Activated CD8-positive, alpha-beta memory T cell treated with anti-CD3 and anti-CD28 coated beads, Interleukin-2, amount 50 U/mL, for 1 hour (primary cell): ENCODE data around the gene SORCS2.

ENCODE experiments used
- DNase-seq: peaks from one replicate; pipeline ENCODE4 v3.0.0-alpha.2; 2020; ENCODE audit errors: extremely low read depth

Gene SORCS2

DNA sequence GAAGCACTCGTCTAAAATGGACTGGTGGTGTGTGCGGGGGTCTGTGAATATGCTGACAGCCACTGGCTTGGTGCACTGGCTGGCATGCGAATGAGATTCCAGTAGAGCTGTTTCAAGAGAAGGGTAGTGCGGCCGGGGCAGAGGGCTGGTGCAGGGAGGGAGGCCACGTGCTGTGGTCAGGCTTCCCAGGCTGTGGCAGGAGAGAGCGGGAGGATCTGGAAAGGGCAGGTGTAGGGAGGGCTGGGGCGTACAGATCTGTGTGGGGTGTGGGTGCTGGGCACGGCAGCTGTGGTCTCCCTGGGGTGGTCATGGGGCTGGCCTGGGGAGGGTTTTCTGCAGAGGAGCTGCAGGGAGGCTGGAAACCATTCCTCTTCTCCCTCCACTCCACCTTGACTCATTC is 30.2 kb downstream of the SORCS2 start:
- DNase-seq, result no peak

DNA sequence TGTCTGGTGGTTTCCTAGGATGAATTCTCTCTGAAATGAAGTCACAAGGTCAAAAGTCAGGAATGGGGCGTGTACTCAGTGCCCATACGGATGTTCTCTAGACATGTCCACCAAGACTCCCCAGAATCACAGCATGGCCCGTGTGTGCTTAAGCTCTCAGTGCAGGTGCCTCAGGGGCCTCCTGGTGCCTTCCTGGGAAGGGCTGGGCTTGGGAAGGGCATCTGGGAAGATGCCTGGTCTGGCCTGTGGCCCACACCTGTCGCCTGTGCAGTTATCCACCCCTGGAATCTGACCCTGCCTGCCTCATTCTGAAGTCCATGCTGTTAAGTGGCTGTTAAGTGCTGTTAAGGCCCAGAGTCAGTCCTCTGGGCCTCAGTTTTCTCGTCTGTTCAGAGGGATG is 31.2 kb downstream of the SORCS2 start:
- DNase-seq, result no peak

DNA sequence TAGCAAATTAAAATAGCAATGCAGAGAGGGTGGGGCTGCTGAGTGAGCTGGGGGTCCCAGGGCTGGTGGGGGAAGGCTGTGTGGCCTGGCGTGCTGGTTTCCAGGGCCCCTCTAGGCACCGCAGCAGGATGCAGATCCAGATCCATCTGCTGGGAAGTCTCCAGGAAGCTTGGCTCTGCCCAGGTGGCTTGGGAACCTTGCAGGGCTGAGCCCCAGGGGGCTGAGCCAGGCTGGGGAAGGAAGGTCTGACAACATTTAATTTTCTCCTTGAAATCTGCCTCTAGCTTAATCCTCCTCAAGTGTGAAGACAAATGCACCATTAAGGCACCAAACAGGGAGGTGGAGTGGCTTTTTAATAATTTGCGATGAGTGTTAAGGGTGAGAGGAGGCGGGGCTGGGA is 31.7 kb downstream of the SORCS2 start:
- DNase-seq, result no peak

DNA sequence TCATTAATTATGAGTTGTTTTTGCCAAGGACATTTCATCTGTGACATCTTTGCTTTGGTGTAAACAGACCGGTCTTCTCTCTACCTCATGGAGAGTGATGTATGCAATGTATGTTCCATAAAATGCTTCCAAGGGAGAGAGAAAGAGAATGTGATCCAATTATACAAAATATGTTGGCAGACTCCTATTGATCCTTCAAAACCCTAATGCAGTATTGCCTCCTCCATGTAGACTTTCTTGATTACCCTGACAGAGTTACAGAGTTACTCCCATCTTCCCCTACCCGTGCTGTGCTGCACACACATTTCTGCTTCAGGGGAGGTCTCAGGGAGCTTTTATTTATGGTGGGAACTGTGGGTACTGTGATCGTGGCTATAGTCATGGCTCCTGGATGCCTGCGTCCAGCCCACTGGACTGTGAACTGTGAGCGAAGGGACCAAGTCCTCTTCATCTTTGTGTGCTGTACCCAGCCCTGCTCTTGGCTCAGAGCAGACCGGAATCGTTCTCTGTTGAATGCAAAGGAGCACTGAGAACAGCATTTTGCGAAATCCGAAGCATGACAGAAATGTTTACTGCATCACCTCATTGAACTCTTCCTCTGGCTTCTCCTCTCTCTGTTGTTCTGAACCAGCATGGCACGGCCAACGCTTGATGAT is 32.7 kb downstream of the SORCS2 start:
- no peak for DNase-seq

DNA sequence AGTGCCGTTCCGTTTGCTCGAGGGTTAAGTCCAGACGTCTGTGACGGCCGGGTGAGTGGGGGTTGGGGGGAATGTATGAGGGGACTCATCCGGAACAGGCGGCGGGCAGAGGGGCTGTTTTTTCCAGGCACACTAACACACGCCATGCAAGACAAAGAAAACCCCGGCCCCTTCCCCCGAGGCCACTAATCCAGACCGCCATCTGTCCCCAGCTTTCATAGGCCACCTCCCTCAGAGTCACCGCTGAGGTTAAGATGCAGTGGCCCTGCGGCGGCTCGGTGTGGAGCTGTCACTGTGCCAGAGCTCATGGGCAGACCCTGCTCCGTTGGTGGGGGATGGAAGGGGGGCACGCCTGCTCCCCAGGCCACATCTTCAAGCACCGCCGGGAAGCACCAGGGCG is 34.1 kb downstream of the SORCS2 start:
- no peak for DNase-seq

DNA sequence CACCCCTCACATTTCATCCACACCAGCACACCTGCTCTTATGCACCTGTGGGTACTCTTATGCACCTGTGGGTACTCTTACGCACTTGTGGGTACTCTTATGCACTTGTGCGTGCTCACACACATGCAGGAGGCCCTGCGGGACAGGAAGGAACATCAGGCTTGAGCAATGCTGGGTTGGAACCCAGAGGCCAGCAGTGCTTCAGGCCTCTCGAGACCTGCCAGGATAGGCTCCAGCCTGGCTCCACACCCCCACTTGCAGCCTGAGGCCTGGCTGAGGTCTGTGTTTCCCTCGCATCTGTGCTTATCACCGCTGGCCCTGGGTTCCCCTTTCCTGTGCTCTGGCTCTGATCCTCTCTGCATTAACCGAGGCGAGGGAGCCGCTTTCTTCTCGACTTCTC is 34.7 kb downstream of the SORCS2 start:
- no peak for DNase-seq

DNA sequence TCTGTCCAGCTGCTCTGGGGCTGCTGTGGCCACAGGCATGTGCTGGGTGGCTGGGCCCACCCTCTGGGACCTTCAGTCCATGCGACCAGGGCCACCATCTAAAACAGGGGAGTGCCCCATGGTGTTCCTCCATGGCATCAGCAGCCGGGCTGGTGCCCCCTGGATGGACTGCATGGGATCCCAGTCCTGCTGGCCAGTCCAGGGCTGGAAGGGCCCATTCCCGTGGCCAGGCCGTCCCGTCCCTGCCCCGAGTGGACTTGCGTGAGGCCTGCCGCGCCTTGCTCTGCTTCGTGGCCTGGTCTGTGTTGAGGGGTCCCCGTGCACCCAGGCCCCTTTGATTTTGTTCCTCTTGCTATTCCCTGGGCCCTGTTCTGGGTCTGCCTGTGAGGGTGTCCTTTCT is 36.4 kb downstream of the SORCS2 start:
- DNase-seq, result no peak

DNA sequence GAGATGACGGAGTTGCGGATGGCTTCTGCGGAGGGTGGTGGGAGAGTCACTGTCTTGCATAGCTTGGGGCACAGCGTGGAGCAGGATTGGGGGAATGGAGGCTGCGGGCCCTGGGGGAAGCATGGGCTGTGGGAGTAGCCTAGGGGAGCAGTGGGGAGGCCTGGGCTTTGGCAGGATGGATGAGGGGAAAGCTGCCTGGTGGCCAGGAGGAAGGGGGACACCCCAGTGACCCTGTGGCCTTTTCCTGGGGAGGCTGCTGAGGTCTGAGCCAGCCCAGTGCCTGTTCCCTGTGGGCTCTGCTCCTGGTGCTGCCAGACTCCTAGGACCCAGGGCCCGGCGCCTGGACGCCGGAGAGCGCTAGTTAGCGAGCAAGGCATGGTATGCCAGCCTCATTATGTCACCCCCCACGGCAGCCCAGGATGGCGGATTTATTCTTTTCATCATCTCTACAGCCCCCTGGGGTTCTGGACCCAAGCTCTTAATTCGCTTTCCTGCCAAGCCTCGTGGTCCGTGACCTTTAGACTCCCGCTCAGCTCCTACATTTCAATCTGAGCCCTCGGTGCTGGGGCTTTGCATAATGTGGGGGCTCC is 39.8 kb downstream of the SORCS2 start:
- no peak for DNase-seq

DNA sequence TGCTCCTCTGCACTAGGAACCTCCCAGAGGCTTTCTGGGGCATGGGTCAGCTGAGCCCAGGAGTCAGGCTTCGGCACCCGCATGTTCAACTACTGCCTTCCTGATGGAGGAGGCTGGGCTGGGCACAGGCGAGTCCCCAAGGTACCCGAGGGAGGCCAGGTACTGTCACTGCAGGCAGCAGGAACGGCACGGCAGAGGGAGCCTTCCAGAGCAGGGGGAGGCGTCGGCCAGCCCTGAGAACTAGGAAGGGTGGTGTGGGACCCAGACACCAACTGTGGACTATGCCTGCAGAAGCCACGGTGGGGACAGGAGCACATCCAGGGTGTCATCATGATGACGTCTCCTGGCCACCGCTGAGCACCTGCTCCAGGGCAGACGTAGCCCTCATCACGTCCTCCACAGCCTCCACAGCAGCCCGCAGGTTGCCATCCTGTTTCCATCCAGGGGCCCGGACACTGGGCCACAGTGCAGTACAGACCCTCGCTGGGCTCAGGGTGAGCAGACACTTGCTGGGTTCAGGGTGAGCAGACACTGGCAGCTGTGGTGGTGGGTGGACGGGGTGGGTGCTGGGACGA is 40.8 kb downstream of the SORCS2 start:
- DNase-seq, result no peak

DNA sequence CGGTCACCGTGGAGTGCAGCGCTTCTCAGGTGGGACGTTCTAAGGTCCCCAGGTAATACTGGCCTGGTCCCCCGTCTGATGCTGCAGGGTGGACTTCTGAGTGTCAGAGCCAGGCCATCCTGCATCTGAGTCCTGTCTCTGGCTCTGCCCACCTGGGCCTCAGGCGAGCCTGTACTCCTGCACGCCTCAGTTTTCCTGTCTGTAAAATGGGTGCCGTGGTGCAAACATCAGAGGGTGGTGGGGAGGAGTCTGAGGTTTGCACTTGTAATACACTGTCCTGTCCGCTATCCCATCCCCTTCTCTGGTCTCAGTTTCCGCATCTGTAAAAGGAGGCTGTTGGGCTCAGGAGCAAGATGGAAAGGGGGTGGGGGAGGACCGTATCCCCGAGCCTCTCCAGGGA is 41.3 kb downstream of the SORCS2 start:
- no peak for DNase-seq

DNA sequence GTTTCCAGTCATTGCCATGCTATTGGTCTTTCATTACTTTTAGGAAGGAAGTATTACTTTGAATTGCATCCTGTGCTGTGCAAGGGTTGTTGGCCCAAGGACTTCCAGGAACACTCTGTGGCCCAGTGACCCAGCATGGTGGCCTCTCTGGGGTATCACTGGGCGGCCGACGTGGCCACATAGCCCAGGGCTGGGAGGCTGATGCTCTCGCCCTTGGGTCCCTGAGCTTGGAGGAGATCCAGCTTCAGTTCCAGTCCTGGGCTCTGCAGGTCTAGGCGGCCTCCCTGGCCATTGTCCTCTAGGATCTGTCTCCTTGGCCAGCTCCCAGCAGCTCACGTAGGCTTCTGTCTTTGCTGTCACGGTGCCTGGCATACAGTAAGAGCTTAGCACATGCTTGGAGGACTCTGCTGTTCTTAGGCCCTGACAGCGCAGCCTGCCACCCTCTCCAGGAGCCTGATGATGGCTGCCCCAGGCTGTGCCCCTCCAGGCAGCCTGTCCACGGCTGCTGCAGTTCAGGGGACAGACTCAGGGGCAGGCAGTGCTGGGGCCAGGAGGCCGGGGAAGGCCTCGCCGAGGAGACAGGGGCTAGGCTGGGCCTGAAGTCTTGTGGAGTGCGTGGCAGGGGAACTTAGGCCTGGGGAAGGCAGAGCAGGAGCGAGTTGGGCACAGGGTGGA is 42.2 kb downstream of the SORCS2 start:
- no peak for DNase-seq

DNA sequence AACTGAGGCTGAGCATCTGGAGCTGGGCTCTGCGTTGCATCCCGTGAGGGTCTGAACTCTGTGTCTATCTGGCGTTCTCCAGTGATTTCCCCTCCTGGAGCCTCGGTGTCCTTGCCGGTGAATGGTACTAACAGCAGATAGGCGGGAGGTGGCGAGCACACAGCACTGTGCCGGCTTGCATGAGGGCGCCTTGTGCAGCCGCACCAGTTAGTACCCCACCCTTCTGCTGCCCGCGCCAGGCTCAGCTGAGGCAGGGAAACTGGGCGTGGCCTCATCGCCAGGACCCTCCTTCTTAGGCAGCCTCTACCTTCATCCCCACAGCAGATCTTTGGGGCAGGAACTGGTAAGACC is 42.7 kb downstream of the SORCS2 start:
- no peak for DNase-seq

DNA sequence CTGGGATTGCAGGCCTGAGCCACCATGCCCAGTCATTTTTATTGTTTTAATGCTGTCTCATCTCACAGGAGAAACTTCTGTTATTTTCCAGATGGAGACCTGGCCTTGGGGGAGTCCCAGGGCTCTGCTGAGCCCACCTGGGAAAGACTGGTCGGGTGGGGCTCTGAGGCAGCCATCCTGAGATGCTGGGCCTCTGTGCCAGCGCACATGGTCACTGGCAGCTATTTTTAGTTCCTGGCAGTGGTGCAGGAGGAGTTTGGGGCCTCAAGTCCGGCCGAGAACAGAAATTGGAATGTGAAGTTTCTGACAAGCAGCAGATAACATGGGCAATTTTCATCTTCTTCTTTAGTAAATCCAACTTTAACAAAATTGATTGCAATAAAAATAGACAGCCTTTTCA is 44.5 kb downstream of the SORCS2 start:
- DNase-seq, result no peak

DNA sequence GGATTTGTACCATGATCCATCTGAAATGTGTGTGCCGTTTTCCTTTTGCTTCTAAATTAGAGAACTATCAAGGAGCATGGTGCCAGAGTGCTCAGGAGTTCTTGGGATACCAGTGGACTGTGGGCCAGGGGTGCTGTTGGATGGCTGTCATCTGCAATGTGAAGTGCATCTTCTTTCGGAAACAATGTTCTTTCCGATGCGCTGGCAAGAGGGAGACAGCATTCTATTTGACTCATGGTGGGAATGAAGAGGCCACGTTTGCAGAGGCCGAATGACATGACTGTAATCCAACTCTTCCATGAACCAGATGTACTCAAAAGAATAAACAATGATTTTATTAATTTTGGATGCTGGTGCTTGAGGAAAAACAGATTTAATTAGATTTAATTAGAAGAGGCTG is 45.5 kb downstream of the SORCS2 start:
- DNase-seq, result no peak

DNA sequence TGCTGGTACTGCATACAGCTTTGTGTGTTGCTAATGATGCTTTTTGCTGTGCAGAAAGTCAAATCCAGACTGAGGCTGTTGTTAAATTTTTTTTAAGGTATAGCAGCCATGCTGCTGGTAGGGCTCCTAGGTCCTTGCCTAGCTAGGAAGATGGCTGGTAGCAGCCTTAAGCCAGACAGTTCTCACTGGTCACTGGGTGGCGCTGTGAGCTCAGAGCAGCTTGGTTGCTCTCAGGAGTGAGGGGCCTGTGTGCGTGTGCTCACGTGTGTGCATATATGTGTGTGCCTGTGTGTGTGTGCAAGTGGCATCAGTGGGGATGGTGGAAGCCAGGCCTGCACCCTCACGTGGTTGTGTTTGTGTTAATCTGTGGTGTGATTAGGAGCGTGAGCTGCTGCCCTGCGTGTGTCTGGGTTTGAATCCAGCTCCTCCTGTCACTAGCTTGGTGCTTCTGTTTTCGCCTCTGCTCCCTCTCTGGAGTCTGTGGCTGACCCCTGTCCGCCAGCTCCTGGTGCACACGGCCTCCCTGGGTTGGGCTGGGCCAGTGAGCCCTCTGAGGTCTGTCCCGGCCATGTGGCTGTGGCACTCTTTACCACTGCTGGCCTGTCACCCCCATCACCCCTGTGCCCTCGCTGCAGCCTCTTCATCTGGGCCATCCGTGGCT is 46.1 kb downstream of the SORCS2 start:
- DNase-seq, result no peak

DNA sequence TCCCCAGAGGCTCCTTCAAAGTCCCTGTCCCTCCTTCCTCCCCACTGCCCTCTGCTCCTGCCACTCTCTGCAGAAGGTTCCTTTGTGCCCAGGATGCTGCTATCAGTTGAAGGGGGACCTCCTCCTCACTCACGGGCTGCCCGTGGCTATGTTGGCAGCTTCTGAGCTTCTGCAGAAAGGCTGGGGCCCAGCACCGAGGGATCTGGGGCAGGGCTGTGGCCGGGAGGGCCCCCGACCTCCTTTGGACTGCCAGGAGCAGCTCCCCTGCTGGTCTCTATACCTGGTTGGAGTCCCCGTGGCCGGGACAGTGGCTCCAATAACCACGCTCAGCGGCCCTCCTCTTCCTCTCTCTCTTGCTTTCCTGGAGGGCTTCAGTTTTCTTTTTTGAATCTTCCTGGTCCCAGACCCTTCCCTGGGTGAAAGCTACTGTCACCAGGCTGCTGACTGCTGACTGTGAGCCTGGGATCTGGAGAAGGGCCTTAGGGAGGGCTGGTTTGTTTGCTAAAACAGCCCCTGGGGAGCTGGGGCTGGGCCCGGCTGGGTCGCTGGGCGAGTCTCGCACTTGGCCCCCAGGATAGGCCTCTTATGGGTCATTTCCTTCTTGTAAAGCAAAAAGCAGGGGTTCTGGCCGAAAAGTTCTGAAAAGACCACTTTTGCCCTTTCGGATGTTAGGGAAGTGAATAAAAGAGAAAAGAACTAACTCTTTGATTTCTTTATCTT is 46.9 kb downstream of the SORCS2 start:
- DNase-seq, result no peak

DNA sequence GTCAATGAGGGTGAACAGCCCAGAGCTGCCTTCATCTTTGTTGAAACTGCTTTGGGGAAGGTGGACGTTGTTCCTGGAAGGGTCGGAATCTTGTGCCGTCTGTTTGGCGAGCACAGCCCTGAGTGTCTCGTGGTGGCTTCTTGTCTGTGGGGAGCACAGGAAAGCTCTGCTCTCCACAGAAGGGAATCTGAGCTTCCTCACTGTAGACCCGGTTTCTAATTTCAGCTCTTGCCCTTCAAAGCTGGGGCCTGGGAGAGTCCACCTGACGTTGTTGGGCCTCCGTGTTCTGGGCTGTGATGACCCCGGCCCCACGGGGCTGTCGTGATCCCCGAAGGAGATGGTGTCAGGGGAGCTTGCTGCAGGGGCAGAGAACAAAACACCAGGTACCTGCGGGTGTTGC is 47.5 kb downstream of the SORCS2 start:
- no peak for DNase-seq

DNA sequence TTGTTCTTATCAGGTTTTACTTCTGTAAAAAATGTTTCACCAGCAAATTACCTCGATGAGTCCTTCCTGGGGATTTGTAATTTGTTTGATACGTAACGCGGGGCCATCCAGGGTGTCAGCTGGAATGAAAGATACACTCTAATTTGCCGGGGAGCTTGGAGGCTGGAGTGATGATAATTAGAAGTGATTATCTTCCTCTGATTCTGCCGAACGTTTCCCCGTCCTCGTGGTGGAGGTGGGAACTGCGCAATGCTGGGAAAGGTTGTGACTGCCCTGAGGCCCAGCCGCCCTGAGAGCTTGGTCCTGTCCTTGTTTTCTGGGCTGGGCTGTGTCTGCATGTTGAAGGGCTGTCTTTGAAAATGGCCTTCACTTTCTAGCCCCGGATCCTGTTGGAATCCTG is 48.0 kb downstream of the SORCS2 start:
- no peak for DNase-seq

DNA sequence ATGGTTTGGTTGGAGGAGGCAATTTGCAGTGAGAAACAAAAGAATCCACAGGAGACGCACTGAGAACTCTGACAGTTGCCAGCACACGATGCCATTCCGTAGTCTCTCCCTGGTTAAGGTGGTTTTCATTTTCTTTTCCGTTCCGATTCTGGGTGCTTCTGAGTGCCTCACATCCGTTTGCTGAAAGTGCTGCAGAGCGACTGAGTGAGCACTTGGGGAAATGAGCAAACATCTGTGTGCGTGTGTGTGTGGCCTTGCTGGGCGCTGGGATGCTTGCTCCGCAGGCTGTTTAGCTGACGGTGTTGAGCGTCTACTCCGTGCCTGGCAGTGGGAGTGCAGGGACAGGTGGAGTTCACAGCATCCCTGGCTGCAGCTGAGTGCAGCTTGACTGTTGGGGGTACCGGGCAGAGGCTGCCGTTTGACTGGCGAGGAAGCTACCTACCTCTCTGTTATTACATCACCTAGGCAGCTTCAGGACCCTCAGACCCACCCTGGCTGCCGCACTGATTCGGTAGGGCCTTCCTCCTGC is 49.3 kb downstream of the SORCS2 start:
- DNase-seq, result no peak

DNA sequence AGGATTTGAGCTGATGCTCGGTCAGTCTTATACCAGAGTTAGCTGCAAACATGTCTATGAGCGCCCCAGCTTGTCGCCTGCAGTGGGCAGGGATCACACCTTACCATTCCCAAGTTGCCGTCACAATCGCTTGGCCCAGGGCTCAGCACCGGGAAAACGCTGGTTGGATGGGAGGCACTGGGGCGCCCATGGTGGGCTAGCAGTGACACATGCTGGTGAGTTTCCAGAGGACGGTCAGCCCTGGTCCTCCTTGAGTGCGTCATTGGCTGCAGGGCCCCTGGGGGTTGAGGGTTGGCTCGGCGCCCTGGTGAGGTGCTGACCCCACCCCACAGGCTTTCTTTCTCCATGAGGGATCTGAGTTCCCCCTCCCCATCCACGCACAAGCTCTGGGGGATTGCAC is 50.4 kb downstream of the SORCS2 start:
- no peak for DNase-seq

DNA sequence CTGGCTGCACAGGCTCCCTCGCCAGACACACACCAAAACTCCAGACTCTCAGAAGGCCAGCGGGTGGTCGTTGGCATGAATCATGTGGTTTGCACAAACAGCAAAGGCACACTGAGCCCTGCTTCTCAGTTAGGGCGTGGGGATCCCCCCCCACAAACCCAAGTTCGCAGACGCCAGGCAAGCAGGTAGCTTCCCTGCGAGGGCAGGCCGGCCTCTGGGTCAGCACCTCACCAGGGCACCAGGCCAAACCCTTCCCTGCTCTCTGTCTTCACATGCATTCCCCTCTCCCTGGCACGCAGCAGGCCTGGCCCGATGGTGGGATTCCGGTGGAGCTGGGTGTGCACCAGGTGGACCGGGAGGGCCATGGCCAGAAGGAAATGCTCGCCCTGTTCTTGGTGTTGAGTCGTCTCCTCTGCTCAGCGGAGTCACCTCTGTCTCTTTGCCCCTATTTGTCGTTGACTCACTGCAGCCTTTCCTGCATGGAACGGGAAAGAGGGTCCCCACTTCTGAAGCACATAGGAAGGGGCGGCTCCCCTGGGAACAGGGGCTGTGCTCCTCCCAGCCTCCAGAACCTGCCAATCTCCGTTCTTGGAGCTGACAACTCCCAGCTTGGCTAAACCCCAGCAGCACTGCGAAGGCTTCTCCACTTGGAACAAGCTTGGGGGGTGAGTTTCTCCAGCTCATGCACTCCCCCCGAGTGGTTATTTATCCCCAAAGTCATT is 51.4 kb downstream of the SORCS2 start:
- DNase-seq, result no peak
